HG03097 (cell line): ENCODE results near the gene HLA-DRA.
"Not testable (repeated sequence)": the region's sequence is repeated elsewhere in the genome, so short reads cannot be mapped to it uniquely, and the experiment has no call there.

Experiments used
- ATAC-seq: cut with Tn5 transposase; IDR thresholded peaks from one replicate; pipeline ENCODE4 v1.9.1; 2021; ENCODE audit not compliant: unreplicated experiment, low FRiP score

The HLA-DRA gene

DNA sequence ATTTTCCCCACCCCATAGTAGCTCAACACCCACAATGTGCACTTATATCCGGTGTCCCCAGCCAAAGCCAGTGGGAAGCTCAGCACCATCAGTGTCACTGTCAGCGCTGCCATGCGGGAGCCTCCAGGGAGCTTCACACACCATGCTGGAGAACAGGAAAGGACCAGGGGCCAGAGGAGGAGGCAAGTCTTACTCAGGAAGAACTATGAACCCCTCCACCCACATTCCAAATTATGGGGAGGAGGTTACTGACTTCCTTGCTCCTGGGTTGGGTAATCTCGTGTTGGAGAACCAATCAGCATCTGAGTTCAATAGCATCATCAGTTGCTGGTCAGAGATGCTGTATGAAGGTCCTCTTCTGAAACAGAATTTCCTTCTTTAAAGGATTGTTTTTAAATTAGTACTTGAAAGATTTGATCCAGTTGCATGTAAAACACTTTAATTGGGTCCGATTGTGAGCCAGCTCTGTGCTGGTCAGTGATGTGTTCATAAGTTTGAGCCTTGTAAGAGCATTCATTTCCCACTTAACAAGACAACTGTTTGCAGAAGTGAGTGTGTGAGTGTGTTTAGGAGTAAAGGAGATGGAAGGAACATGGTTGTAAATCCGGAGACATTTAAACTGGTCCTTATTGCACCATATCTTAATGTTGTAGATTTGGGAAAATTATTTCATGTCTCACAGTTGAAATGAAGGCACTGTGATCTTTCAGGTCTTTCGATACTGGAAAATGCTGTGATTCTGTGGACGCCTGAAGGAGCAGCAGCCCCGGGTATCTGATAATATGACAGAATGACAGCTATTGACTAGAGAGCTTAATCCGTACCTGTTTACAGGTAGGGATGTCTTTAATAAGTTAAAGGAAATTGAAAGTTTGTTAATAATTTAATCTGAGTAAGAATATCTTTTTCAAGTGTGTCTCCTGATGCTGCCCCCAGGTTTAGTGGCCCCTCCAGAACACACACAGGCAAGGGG, 34.0 kb downstream of the HLA-DRA start:
- ATAC-seq, result not testable (repeated sequence)

DNA sequence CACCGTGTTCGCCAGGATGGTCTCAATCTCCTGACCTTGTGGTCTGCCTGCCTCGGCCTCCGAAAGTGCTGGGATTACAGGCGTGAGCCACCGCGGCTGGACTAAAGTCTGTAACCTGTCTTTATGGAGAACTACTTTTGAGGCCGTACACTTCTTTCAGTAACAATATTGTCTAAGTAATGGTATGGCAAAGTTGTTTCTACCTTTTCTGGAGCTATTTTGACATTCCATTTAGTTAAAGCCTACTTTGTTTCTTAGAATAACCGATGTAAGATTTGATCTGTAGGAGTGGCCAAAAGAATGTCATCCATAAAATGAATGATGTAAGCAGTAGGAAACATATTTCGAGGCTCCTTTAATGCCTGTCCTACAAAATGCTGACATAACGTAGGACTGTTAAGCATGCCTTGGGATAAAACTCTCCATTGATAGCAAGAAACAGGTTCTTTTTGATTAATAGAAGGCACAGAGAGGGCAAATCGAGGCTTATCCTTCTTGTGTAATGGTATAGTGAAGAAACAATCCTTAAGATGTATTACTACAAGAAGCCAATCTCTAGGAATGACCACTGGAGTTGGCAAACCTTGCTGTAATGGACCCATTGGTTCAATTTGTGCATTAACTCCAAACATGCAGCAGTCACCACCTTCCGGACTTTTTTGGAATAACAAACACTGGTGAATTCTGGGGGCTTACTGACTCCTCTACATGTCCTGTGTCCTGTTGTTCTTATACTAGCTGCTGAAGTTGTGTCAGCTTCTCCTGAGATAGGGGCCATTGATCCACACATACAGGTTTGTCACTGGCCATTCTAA, 35.9 kb downstream of the HLA-DRA start:
- no peak for ATAC-seq

DNA sequence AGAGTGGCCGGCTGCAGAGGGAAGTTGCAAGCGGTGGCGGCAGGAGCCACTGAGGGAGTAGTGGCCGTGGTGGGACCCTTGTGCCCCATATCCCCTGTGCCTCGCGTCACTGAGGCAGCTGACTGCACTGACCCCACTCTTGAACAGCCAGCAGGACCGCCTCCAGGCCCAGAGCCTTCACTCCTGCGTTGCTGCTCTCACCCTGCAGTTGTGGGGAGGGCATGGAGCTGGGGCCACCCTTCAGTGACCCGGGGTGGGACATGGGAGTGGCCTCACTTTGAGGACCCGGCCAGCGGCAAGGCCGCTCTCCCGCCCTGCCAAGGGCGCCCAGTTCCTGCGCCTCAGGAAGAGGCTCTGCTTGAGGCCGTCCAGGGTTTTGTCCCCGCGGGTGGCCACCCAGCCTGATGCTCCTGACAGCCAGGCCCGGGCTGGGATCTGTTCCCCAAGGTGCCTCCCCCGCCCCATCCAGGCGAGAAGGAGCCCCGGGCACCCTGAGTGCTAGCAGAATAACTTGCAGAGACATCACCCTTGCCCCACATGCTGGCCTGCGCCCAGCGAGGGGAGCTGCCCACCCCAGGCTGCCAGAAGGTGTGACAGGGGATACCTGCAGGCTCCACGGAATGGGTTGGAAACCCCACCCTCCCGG, 44.4 kb downstream of the HLA-DRA start:
- no peak for ATAC-seq

- ATAC-seq, result no peak
Measured at GRCh38 chr6:32484614-32484998, 44.9 kb downstream of the HLA-DRA start.

DNA sequence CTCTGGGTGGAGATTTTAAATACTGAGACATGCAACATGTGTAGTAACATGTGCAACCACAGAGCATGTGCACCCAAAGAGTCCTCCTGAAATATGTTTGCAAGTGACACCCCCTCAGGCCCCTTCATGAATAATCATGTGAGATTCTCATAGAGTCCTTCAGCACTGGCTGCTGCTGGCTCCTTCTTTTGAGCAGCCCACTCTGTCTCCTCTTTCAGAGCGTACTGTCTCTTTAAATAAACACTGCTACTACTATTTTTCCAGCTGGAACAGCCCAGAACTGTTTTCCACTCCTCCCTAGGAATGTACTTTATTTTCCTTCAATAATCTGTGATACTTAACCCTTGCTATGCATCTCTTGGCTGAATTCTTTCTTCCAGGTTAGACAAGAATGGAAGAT, 48.4 kb downstream of the HLA-DRA start:
- ATAC-seq, result no peak

DNA sequence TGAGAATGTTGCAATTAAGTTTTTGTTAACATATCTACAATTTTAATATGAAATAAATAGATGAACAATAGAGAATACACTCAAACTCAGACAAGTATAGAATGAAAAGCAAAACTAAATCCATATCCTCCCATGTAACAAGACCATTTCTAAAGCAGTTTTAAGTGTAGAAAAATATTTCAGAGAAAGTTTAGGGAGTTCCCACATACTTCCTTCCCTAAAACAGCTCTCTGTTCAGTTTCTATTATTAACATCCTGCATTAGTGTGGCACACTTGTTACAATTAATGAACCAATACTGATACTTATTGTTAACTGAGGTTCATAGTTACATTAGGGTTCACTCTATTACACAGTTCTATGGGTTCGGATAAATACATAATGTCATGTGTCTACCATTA, 52.0 kb downstream of the HLA-DRA start:
- no peak for ATAC-seq

DNA sequence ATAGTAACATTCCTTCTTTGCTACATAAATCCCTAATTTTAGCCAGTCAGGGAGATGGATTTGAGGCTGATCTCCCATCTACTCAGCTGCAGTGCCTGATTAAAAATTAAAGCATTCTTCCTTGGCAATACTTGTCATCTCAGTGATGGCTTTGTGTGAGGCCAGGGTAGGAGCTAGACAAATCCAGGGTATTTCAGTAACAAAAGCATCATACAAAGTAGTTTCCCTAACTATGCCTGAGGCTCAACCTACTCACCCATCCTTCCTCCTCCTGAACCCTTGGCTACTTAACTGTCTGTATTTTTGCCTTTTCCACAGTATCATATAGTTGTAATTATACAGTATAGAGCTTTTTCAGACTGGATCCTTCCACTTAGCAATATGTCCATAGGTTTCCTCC, 52.7 kb downstream of the HLA-DRA start:
- ATAC-seq, result no peak
